MM.1S (cell line): ENCODE results near the gene GAPDHS.

Experiments
- CTCF ChIP-seq: fragments of 300-600 bp; sonication (generic); IDR thresholded peaks from 2 replicates; pipeline ENCODE4 v1.5.1; 2016; ENCODE audit warnings: antibody characterized with exemption, low read length, mixed read lengths
- EZH2 ChIP-seq: fragments of 300-600 bp; sonication (generic); optimal IDR thresholded peaks from 2 replicates; pipeline ENCODE3; 2017; ENCODE audit warnings: low read depth, mild to moderate bottlenecking, antibody characterized with exemption, low read length, mixed read lengths
- EZH2phosphoT487 ChIP-seq: fragments of 300-600 bp; sonication (generic); IDR thresholded peaks from 2 replicates; pipeline ENCODE4 v1.6.1; 2018; ENCODE audit warnings: antibody characterized with exemption, low read length

GRCh38 chr19:35491836-35492360 is 41.4 kb upstream of the GAPDHS start:
- TF ChIP-seq CTCF (no peak), EZH2 (no peak), EZH2phosphoT487 (no peak)
